Activated CD4-positive, alpha-beta T cell treated with anti-CD3 and anti-CD28 coated beads, Interleukin-2, amount 50 U/mL, for 48 hours (primary cell): ENCODE data around the gene EVPL.
A peak's percentile ranks its signal among the peaks of the same experiment; 100 is the strongest.

Experiments
- DNase-seq, 2 experiments: peaks; one replicate each; pipeline ENCODE4 v3.0.0-alpha.2; 2020

Gene EVPL

DNA sequence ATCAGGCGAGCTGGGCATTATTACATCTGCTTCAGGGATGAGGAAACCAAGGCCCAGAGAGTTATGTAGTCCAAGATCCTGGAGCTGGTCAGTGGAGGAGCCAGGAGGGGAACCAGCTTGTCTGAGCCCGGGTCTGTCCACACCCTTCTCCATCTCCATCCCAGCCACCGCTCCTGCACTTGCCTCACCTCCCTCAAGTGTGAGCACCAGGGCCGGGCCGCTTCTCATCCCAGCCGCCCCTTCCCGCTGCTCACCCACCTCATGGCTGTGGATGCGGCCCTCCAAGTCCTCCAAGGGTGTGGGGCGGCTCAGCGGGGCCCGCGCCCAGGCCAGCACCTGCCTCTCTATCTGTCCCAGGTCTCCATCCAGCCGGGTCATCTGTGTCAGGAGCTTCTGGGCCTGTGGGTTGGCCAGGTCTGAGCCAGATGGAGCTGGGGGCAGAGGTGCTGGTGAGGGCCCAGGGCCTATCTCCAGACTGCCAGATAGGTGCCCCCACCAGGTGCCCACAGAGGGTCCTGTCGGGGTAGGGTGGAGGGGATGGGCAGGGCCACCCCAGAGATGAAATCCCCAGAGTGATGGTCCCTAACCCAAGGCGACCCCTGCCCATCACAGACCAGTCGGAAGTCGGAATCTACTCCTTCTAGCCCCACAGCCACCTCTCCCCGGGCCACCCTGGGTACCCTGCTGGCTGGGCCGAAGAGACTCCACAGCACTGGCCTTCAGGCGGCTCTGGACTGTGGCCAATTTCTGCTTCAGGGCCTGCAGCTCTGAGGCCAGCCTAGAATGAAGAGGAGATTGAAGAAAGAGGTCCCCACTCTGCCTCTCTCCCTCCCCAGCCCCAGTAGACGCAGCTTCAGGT lies 9.4 kb downstream of the EVPL start:
- no peak for DNase-seq

GRCh38 chr17:76014925-76015261 lies 12.2 kb downstream of the EVPL start:
- DNase-seq = no peak

GRCh38 chr17:76014100-76014924 lies 12.8 kb downstream of the EVPL start:
- peak; percentile 79 to 82 for DNase-seq

- DNase-seq = no peak
Observed at GRCh38 chr17:76013377-76013932, 13.7 kb downstream of the EVPL start.

DNA sequence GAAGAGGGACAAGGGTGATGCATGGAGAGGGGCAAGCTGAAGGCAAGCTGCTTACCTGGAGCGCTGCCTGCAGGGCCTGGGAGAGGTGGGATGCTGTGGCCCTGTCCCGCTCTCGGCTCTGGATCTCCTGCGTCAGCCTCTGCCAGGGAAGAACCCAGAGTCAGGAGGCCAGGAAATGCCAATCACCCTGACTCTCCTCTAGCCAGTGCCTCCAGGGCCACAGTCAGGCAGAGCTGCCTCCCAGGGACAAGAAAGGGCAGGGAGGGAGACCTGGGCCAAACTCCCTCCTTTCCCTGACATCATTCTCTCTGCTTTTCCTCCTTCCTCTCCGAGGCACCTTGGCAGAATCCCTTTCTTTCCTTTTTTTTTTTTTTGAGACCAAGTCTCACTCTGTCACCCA lies 15.2 kb downstream of the EVPL start:
- no peak for DNase-seq

GRCh38 chr17:76009969-76010661 lies 17.0 kb downstream of the EVPL start:
- DNase-seq = no peak

DNA sequence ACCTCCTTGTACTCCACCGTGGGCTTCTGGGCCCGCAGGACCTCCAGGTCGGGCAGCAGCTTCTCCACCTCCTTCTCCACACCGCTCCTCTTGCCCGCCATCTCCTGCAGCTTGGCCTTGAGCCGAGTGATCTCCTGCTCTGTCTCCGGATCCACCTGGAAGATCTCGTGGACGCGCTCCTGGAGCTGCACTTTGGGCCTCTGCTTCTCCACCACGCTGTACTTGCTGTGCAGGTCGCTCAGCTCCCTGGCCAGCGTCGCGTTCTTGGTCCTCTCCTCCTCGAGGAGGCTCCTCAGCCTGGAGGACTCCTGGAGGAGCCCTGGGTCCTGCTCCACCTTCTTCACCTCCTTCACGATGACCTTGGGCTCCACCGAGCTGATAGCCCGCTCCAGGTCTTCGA lies 17.7 kb downstream of the EVPL start:
- DNase-seq = no peak

GRCh38 chr17:76008630-76009425 lies 18.3 kb downstream of the EVPL start:
- no peak for DNase-seq

GRCh38 chr17:76008208-76008607 lies 18.9 kb downstream of the EVPL start:
- no peak for DNase-seq

DNA sequence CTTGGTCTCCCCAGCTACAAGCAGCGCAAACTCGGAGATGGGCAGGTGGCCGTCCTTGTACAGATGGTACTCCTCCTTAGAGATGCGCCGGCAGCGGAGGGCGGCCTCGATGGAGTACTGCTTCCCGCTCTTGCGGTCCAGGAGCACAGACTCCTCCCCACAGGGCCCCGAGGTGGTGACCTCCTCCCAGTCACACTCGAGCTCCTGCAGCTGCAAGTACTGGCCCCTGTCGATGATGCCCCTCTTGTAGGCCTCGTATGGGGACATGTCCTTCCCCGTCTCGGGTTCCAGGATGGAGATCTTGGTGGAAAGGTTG lies 19.3 kb downstream of the EVPL start:
- DNase-seq = no peak

GRCh38 chr17:76007131-76007849 lies 19.8 kb downstream of the EVPL start:
- no peak for DNase-seq

GRCh38 chr17:76005263-76006149 lies 21.6 kb downstream of the EVPL start:
- peak; percentile 89 to 92 for DNase-seq

- no peak for DNase-seq
Observed at GRCh38 chr17:76004750-76005262, 22.3 kb downstream of the EVPL start.

- DNase-seq = no peak
Observed at GRCh38 chr17:76003915-76004314, 23.2 kb downstream of the EVPL start.

GRCh38 chr17:76002100-76002499 lies 25.0 kb downstream of the EVPL start:
- no peak for DNase-seq

DNA sequence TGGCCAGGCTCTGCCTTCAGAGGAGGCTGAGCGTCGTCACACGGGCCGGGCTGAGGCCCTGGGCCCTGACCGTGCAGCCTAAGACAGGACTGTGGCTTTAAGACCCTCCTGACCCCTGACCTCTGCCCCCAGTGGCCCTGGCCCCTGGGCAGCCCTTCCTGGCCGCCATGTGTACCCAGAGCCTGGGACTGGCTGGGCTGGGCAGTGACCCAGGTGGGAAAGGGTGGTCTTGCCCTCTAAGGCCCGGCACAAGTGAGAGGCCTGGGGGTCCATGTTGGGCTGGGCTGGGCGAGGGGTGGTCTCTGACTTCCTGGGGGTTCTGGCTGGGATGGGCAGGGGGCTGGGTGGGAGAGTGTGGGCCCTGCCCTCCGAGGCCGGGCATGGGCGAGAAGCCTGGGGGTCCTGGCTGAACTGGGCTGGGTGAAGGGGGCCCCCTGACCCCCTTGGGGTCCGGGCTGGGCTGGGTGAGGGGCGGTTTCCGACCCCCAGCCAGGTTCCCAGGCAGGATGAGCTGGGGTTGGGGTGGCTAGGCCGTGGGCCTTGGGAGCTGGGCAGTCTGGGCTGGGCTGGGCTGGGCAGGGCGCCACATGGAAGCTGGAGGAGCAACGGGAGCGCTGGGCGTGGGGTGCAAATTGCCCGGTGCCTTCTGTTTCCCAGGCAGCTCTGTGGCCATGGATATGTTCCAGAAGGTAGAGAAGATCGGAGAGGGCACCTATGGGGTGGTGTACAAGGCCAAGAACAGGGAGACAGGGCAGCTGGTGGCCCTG lies 26.2 kb downstream of the EVPL start, which contains the start of gene CDK3:
TSS of gene CDK3 (plus strand) at position 101 of the 767 bp plus-strand sequence. CDS start at position 672, 571 bp downstream.
- DNase-seq = no peak

GRCh38 chr17:76000016-76000754 lies 26.9 kb downstream of the EVPL start:
- DNase-seq = peak; percentile 74 to 80

DNA sequence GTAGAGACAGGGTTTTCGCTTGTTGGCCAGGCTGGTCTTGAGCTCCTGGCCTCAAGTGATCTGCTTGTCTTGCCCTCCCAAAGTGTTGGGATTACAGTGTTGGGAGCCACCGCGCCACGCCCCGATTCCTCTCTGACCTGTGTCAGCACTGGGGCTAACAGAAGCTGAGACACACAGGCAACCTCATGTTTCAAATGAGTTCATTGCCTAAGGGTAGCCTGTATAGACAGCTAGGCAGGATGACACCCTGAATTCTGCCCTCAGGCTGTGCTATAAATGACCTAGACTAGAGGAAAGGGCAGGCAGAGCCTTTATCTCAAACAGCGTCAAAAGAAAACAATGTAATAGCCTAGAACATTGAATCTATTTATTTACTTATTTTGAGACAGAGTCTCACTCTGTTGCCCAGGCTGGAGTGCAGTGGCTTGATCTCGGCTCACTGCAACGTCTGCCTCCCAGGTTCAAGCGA lies 28.7 kb downstream of the EVPL start:
- no peak for DNase-seq
